ENCODE measurements around the gene HSPA2. TPM values are rescaled to one million over a fixed set of nuclear protein-coding genes. Genes with fewer than 3 reads are reported as not detected.

The HSPA2 gene
- total RNA-seq, 1 donor from 2014 or later = 74.9 TPM

Other genes starting within 250 kb of the HSPA2 start
- 0.38 TPM for gene ESR2, start 246.4 kb upstream of the HSPA2 start, total RNA-seq
- 46.3 TPM for gene MTHFD1, start 152.4 kb upstream of the HSPA2 start, total RNA-seq
- 0.51 TPM for gene AKAP5, start 75.2 kb upstream of the HSPA2 start, total RNA-seq
- 21.4 TPM for gene ZBTB25, start 36.9 kb upstream of the HSPA2 start, total RNA-seq
- gene ZBTB1, start 36.0 kb upstream of the HSPA2 start, total RNA-seq = 25.4 TPM
- 0.94 TPM for gene PPP1R36, start 9.2 kb downstream of the HSPA2 start, total RNA-seq
- 22.5 TPM for gene PLEKHG3, start 163.7 kb downstream of the HSPA2 start, total RNA-seq